ENCODE measurements around the gene ACO1.
A peak's percentile ranks its signal among the peaks of the same experiment; 100 is the strongest.

Gene ACO1

GRCh38 chr9:32422237-32422806, 37.9 kb downstream of the ACO1 start:
- DNase-seq (ENCODE audit: low read depth) = no peak

- DNase-seq (ENCODE audit: low read depth) = no peak
Measured at GRCh38 chr9:32423371-32423770, 38.9 kb downstream of the ACO1 start.

GRCh38 chr9:32424616-32425015, 40.2 kb downstream of the ACO1 start:
- no peak for DNase-seq (ENCODE audit: low read depth)

GRCh38 chr9:32426278-32426939, 42.0 kb downstream of the ACO1 start:
- no peak for DNase-seq (ENCODE audit: low read depth)

- DNase-seq (ENCODE audit: low read depth) = no peak
Measured at GRCh38 chr9:32427111-32427873, 42.8 kb downstream of the ACO1 start.

GRCh38 chr9:32430720-32431119, 46.3 kb downstream of the ACO1 start:
- DNase-seq (ENCODE audit: low read depth) = no peak

- no peak for DNase-seq (ENCODE audit: low read depth)
Measured at GRCh38 chr9:32431196-32431595, 46.8 kb downstream of the ACO1 start.

- peak; percentile 6 for DNase-seq (ENCODE audit: low read depth)
Measured at GRCh38 chr9:32431940-32432555, 47.6 kb downstream of the ACO1 start.

GRCh38 chr9:32434892-32435291, 50.4 kb downstream of the ACO1 start:
- DNase-seq (ENCODE audit: low read depth) = no peak

GRCh38 chr9:32441678-32442077, 57.2 kb downstream of the ACO1 start:
- DNase-seq (ENCODE audit: low read depth) = no peak

GRCh38 chr9:32442433-32442832, 58.0 kb downstream of the ACO1 start:
- no peak for DNase-seq (ENCODE audit: low read depth)

- no peak for DNase-seq (ENCODE audit: low read depth)
Measured at GRCh38 chr9:32449969-32450368, 65.5 kb downstream of the ACO1 start.

GRCh38 chr9:32454280-32454679, 69.8 kb downstream of the ACO1 start:
- no peak for DNase-seq (ENCODE audit: low read depth)

- DNase-seq (ENCODE audit: low read depth) = no peak
Measured at GRCh38 chr9:32455738-32456137, 71.3 kb downstream of the ACO1 start.

GRCh38 chr9:32456564-32456963, 72.1 kb downstream of the ACO1 start:
- no peak for DNase-seq (ENCODE audit: low read depth)

- DNase-seq (ENCODE audit: low read depth) = no peak
Measured at GRCh38 chr9:32463500-32464293, 79.3 kb downstream of the ACO1 start.

- DNase-seq (ENCODE audit: low read depth) = no peak
Measured at GRCh38 chr9:32468740-32469139, 84.3 kb downstream of the ACO1 start.

GRCh38 chr9:32472344-32472743, 87.9 kb downstream of the ACO1 start:
- no peak for DNase-seq (ENCODE audit: low read depth)

- no peak for DNase-seq (ENCODE audit: low read depth)
Measured at GRCh38 chr9:32483343-32483742, 98.9 kb downstream of the ACO1 start.

GRCh38 chr9:32486839-32487562, 102.6 kb downstream of the ACO1 start:
- DNase-seq (ENCODE audit: low read depth) = no peak

GRCh38 chr9:32487981-32488380, 103.5 kb downstream of the ACO1 start:
- no peak for DNase-seq (ENCODE audit: low read depth)
